HEK293 (cell line): ENCODE measurements around the gene RPGRIP1L.

Experiments used
- EGR2 ChIP-seq: fragments of 450-650 bp; formaldehyde crosslinking; IDR thresholded peaks from 2 replicates; pipeline ENCODE4 v1.5.1; 2016; ENCODE audit warnings: low read depth, missing biosample characterization, missing genetic modification characterization
- KLF10 ChIP-seq: fragments of 450-650 bp; IDR thresholded peaks from 2 replicates; pipeline ENCODE4 v1.5.1; 2018; ENCODE audit warnings: missing biosample characterization, mild to moderate bottlenecking, missing genetic modification characterization
- ZBTB20 ChIP-seq: fragments of 450-650 bp; formaldehyde crosslinking; IDR thresholded peaks from 2 replicates; pipeline ENCODE4 v1.5.1; 2016; ENCODE audit warnings: missing biosample characterization, missing genetic modification characterization
- ZFP37 ChIP-seq: fragments of 450-650 bp; formaldehyde crosslinking; IDR thresholded peaks from 2 replicates; pipeline ENCODE4 v1.5.1; 2016; ENCODE audit warnings: missing biosample characterization, missing genetic modification characterization
- ZNF146 ChIP-seq: fragments of 450-650 bp; formaldehyde crosslinking; IDR thresholded peaks from 2 replicates; pipeline ENCODE4 v1.5.1; 2016; ENCODE audit warnings: missing biosample characterization, missing genetic modification characterization
- ZNF214 ChIP-seq: fragments of 450-650 bp; formaldehyde crosslinking; IDR thresholded peaks from 2 replicates; pipeline ENCODE4 v1.5.1; 2017; ENCODE audit warnings: missing biosample characterization, mild to moderate bottlenecking, missing genetic modification characterization, borderline replicate concordance
- ZNF239 ChIP-seq: fragments of 450-650 bp; formaldehyde crosslinking; IDR thresholded peaks from 2 replicates; pipeline ENCODE4 v1.5.1; 2016; ENCODE audit warnings: missing biosample characterization, missing genetic modification characterization
- ZNF274 ChIP-seq, 2 experiments: fragments of 200-500 bp in 1 of 2; fragments of 450-650 bp in 1 of 2; sonication (Bioruptor generic) in 1 of 2; formaldehyde crosslinking in 1 of 2; IDR thresholded peaks; 2 replicates each; pipeline versions ENCODE4 v1.5.1 to v1.6.1; 2014 to 2016; ENCODE audit warnings: borderline replicate concordance in 1 of 2, inconsistent platforms in 1 of 2, low read length in 1 of 2, missing biosample characterization in 1 of 2, missing genetic modification characterization in 1 of 2
- ZNF341 ChIP-seq: fragments of 450-650 bp; formaldehyde crosslinking; IDR thresholded peaks from 2 replicates; pipeline ENCODE4; 2016; ENCODE audit warnings: low read depth, missing biosample characterization, missing genetic modification characterization
- ZNF416 ChIP-seq: fragments of 450-650 bp; formaldehyde crosslinking; IDR thresholded peaks from 2 replicates; pipeline ENCODE4 v1.5.1; 2016; ENCODE audit warnings: missing biosample characterization, missing genetic modification characterization
- ZNF433 ChIP-seq: fragments of 450-650 bp; formaldehyde crosslinking; IDR thresholded peaks from 2 replicates; pipeline ENCODE4 v1.5.1; 2016; ENCODE audit warnings: missing biosample characterization, missing genetic modification characterization, low read depth
- ZNF510 ChIP-seq: fragments of 450-650 bp; formaldehyde crosslinking; IDR thresholded peaks from 2 replicates; pipeline ENCODE4 v1.5.1; 2018; ENCODE audit warnings: mild to moderate bottlenecking, missing genetic modification characterization, missing biosample characterization; ENCODE audit not compliant: insufficient replicate concordance
- ZNF530 ChIP-seq: fragments of 450-650 bp; formaldehyde crosslinking; IDR thresholded peaks from 2 replicates; pipeline ENCODE4 v1.5.1; 2016; ENCODE audit warnings: low read depth, missing biosample characterization, missing genetic modification characterization
- ZNF621 ChIP-seq: fragments of 450-650 bp; formaldehyde crosslinking; IDR thresholded peaks from 2 replicates; pipeline ENCODE4 v1.5.1; 2017; ENCODE audit warnings: missing biosample characterization, missing genetic modification characterization
- ZNF624 ChIP-seq: fragments of 450-650 bp; formaldehyde crosslinking; IDR thresholded peaks from 2 replicates; pipeline ENCODE4 v1.5.1; 2017; ENCODE audit warnings: missing biosample characterization, missing genetic modification characterization
- ZNF629 ChIP-seq: fragments of 450-650 bp; formaldehyde crosslinking; IDR thresholded peaks from 2 replicates; pipeline ENCODE4 v1.5.1; 2017; ENCODE audit warnings: missing biosample characterization, missing genetic modification characterization
- ZNF701 ChIP-seq: fragments of 450-650 bp; formaldehyde crosslinking; IDR thresholded peaks from 2 replicates; pipeline ENCODE4 v1.5.1; 2016; ENCODE audit warnings: missing biosample characterization, missing genetic modification characterization
- ZNF76 ChIP-seq: fragments of 450-650 bp; formaldehyde crosslinking; IDR thresholded peaks from 2 replicates; pipeline ENCODE4; 2016; ENCODE audit warnings: low read depth, missing biosample characterization, missing genetic modification characterization, borderline replicate concordance
- ZNF776 ChIP-seq: fragments of 450-650 bp; formaldehyde crosslinking; IDR thresholded peaks from 2 replicates; pipeline ENCODE4 v1.5.0; 2017; ENCODE audit warnings: missing biosample characterization, missing genetic modification characterization, borderline replicate concordance
- ZSCAN16 ChIP-seq: fragments of 450-650 bp; formaldehyde crosslinking; IDR thresholded peaks from 2 replicates; pipeline ENCODE4 v1.5.1; 2016; ENCODE audit warnings: missing biosample characterization, missing genetic modification characterization
- TF ChIP-seq, protein P1 (sequence below): fragments of 450-650 bp; formaldehyde crosslinking; conservative IDR thresholded peaks from 2 replicates; pipeline ENCODE4 v1.5.1; 2016; ENCODE audit warnings: low read depth, missing biosample characterization, missing genetic modification characterization
- TF ChIP-seq, protein P2 (sequence below): fragments of 450-650 bp; formaldehyde crosslinking; IDR thresholded peaks from 2 replicates; pipeline ENCODE4 v1.5.1; 2017; ENCODE audit warnings: missing biosample characterization, missing genetic modification characterization
- TF ChIP-seq, protein P3 (sequence below): fragments of 450-650 bp; formaldehyde crosslinking; IDR thresholded peaks from 2 replicates; pipeline ENCODE4 v1.5.1; 2017; ENCODE audit warnings: missing biosample characterization, mild to moderate bottlenecking, missing genetic modification characterization, moderate library complexity
- TF ChIP-seq, protein P4 (sequence below): fragments of 450-650 bp; formaldehyde crosslinking; IDR thresholded peaks from 2 replicates; pipeline ENCODE4 v1.5.1; 2016; ENCODE audit warnings: missing biosample characterization, missing genetic modification characterization, low read depth
- TF ChIP-seq, protein P5 (sequence below): fragments of 450-650 bp; formaldehyde crosslinking; IDR thresholded peaks from 2 replicates; pipeline ENCODE4 v1.5.0; 2017; ENCODE audit warnings: missing biosample characterization, missing genetic modification characterization, borderline replicate concordance
- TF ChIP-seq, protein P6 (sequence below): fragments of 450-650 bp; formaldehyde crosslinking; IDR thresholded peaks from 2 replicates; pipeline ENCODE4 v1.5.1; 2016; ENCODE audit warnings: missing biosample characterization, missing genetic modification characterization

The RPGRIP1L gene

DNA sequence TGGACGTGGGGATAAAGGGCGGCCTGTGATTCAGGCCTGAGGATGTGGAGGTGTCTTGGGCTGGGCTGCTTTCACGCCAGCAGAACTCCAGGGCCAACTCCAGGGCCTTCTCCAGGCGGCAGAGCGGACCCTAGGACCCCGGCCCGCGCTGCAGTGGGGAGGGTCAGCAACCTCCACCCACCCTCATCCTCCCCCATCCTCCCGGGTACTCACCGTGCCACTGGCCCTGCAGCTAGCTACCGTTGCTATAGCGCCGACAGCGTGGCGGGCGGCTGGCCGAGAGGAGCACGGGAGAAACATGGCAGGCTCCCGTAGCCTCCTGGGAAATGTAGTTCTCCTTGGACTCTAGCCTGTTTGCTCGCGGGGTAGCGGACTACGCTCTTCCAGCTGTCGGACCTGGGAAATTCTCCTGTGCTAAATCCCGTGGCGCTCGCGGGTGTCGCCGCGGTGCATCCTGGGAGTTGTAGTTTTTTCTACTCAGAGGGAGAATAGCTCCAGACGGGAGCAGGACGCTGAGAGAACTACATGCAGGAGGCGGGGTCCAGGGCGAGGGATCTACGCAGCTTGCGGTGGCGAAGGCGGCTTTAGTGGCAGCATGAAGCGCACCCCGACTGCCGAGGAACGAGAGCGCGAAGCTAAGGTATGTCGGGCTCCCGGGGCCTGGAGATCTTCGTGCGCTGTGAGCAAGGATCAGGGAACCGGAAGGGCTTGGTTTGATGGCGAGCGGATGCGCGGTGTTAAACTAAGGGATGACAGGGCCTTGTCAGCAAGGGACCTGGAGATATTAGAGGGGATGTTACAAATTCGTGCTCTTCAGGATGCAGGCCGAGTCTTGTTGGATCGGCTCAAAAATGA, at the start of gene RPGRIP1L, which contains the start of gene FTO (continued):
- TF ChIP-seq, protein P1, sequence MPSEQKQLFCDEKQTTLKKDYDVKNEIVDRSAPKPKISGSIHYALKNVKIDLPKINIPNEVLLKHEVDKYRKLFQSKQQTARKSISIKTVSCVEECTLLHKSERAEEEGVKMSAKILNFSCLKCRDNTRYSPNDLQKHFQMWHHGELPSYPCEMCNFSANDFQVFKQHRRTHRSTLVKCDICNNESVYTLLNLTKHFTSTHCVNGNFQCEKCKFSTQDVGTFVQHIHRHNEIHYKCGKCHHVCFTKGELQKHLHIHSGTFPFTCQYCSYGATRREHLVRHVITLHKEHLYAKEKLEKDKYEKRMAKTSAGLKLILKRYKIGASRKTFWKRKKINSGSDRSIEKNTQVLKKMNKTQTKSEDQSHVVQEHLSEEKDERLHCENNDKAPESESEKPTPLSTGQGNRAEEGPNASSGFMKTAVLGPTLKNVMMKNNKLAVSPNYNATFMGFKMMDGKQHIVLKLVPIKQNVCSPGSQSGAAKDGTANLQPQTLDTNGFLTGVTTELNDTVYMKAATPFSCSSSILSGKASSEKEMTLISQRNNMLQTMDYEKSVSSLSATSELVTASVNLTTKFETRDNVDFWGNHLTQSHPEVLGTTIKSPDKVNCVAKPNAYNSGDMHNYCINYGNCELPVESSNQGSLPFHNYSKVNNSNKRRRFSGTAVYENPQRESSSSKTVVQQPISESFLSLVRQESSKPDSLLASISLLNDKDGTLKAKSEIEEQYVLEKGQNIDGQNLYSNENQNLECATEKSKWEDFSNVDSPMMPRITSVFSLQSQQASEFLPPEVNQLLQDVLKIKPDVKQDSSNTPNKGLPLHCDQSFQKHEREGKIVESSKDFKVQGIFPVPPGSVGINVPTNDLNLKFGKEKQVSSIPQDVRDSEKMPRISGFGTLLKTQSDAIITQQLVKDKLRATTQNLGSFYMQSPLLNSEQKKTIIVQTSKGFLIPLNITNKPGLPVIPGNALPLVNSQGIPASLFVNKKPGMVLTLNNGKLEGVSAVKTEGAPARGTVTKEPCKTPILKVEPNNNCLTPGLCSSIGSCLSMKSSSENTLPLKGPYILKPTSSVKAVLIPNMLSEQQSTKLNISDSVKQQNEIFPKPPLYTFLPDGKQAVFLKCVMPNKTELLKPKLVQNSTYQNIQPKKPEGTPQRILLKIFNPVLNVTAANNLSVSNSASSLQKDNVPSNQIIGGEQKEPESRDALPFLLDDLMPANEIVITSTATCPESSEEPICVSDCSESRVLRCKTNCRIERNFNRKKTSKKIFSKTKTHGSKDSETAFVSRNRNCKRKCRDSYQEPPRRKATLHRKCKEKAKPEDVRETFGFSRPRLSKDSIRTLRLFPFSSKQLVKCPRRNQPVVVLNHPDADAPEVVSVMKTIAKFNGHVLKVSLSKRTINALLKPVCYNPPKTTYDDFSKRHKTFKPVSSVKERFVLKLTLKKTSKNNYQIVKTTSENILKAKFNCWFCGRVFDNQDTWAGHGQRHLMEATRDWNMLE (tag by site-specific recombination) = no peak
- 0 out of 2 replicates have a peak, but pooled peaks have one; percentile 36 for TF ChIP-seq EGR2 (tag by site-specific recombination)
- TF ChIP-seq, protein P2, sequence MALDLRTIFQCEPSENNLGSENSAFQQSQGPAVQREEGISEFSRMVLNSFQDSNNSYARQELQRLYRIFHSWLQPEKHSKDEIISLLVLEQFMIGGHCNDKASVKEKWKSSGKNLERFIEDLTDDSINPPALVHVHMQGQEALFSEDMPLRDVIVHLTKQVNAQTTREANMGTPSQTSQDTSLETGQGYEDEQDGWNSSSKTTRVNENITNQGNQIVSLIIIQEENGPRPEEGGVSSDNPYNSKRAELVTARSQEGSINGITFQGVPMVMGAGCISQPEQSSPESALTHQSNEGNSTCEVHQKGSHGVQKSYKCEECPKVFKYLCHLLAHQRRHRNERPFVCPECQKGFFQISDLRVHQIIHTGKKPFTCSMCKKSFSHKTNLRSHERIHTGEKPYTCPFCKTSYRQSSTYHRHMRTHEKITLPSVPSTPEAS (tag by site-specific recombination) = no peak
- TF ChIP-seq, protein P3, sequence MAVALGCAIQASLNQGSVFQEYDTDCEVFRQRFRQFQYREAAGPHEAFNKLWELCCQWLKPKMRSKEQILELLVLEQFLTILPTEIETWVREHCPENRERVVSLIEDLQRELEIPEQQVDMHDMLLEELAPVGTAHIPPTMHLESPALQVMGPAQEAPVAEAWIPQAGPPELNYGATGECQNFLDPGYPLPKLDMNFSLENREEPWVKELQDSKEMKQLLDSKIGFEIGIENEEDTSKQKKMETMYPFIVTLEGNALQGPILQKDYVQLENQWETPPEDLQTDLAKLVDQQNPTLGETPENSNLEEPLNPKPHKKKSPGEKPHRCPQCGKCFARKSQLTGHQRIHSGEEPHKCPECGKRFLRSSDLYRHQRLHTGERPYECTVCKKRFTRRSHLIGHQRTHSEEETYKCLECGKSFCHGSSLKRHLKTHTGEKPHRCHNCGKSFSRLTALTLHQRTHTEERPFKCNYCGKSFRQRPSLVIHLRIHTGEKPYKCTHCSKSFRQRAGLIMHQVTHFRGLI = no peak
- no peak for TF ChIP-seq KLF10
- peak; percentile 99 for TF ChIP-seq ZNF341 (tag by site-specific recombination)
- no peak for TF ChIP-seq ZNF624 (tag by site-specific recombination)
- TF ChIP-seq ZNF433 = no peak
- TF ChIP-seq, protein P4, sequence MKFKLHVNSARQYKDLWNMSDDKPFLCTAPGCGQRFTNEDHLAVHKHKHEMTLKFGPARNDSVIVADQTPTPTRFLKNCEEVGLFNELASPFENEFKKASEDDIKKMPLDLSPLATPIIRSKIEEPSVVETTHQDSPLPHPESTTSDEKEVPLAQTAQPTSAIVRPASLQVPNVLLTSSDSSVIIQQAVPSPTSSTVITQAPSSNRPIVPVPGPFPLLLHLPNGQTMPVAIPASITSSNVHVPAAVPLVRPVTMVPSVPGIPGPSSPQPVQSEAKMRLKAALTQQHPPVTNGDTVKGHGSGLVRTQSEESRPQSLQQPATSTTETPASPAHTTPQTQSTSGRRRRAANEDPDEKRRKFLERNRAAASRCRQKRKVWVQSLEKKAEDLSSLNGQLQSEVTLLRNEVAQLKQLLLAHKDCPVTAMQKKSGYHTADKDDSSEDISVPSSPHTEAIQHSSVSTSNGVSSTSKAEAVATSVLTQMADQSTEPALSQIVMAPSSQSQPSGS (tag by site-specific recombination) = no peak
- TF ChIP-seq, protein P5, sequence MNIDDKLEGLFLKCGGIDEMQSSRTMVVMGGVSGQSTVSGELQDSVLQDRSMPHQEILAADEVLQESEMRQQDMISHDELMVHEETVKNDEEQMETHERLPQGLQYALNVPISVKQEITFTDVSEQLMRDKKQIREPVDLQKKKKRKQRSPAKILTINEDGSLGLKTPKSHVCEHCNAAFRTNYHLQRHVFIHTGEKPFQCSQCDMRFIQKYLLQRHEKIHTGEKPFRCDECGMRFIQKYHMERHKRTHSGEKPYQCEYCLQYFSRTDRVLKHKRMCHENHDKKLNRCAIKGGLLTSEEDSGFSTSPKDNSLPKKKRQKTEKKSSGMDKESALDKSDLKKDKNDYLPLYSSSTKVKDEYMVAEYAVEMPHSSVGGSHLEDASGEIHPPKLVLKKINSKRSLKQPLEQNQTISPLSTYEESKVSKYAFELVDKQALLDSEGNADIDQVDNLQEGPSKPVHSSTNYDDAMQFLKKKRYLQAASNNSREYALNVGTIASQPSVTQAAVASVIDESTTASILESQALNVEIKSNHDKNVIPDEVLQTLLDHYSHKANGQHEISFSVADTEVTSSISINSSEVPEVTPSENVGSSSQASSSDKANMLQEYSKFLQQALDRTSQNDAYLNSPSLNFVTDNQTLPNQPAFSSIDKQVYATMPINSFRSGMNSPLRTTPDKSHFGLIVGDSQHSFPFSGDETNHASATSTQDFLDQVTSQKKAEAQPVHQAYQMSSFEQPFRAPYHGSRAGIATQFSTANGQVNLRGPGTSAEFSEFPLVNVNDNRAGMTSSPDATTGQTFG (tag by site-specific recombination) = no peak
- peak; percentile 99 for TF ChIP-seq ZBTB20 (tag by site-specific recombination)
- TF ChIP-seq, protein P6, sequence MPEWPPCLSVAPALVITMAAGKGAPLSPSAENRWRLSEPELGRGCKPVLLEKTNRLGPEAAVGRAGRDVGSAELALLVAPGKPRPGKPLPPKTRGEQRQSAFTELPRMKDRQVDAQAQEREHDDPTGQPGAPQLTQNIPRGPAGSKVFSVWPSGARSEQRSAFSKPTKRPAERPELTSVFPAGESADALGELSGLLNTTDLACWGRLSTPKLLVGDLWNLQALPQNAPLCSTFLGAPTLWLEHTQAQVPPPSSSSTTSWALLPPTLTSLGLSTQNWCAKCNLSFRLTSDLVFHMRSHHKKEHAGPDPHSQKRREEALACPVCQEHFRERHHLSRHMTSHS = no peak
- no peak for TF ChIP-seq ZNF239 (tag by site-specific recombination)
- no peak for TF ChIP-seq ZNF214 (tag by site-specific recombination)
- no peak for TF ChIP-seq ZNF146
- no peak for TF ChIP-seq ZNF530 (tag by site-specific recombination)
- TF ChIP-seq ZSCAN16 (tag by site-specific recombination) = no peak
- TF ChIP-seq ZNF776 = no peak
- TF ChIP-seq ZNF701 = no peak
- no peak for TF ChIP-seq ZNF621
- no peak for TF ChIP-seq ZNF416
- no peak for TF ChIP-seq ZNF510
- TF ChIP-seq ZFP37 (tag by site-specific recombination) = no peak
- TF ChIP-seq ZNF629 (tag by site-specific recombination) = peak; percentile 31; the same call in 1 of the 2 replicates
- no peak for TF ChIP-seq ZNF274 (IDR thresholded peaks at IDR 0.05; ENCODE audit: low read length)
- TF ChIP-seq ZNF274 (tag by site-specific recombination; IDR thresholded peaks at IDR 0.05; ENCODE audit: borderline replicate concordance) = no peak
- TF ChIP-seq ZNF76 (tag by site-specific recombination) = peak; percentile 100
